Glutamatergic neuron (in vitro differentiated cells): ENCODE measurements around the gene EFHC2. TPM values are rescaled to one million over a fixed set of nuclear protein-coding genes. Genes with fewer than 3 reads are reported as not detected.

ENCODE experiments used
- DNase-seq: peaks from one replicate; pipeline ENCODE4 v3.0.0; 2022
- H3K27ac Mint-ChIP-seq: one replicate; pipeline ENCODE4 v1.8.0; 2020; ENCODE audit warnings: mild to moderate bottlenecking, mixed read lengths, inconsistent platforms; ENCODE audit not compliant: unreplicated experiment
- H3K27me3 Mint-ChIP-seq: one replicate; pipeline ENCODE4 v1.8.0; 2020; ENCODE audit warnings: mild to moderate bottlenecking, moderate library complexity, mixed read lengths, inconsistent platforms; ENCODE audit not compliant: unreplicated experiment
- H3K36me3 Mint-ChIP-seq: one replicate; pipeline ENCODE4 v1.8.0; 2020; ENCODE audit warnings: mild to moderate bottlenecking, mixed read lengths, inconsistent platforms; ENCODE audit not compliant: unreplicated experiment
- H3K4me1 Mint-ChIP-seq: one replicate; pipeline ENCODE4 v1.8.0; 2020; ENCODE audit warnings: mild to moderate bottlenecking, low read depth, mixed read lengths, inconsistent platforms; ENCODE audit not compliant: unreplicated experiment
- H3K4me3 Mint-ChIP-seq: one replicate; pipeline ENCODE4 v1.8.0; 2020; ENCODE audit warnings: mild to moderate bottlenecking, mixed read lengths, inconsistent platforms; ENCODE audit not compliant: unreplicated experiment
- H3K9me3 Mint-ChIP-seq: one replicate; pipeline ENCODE4 v1.8.0; 2020; ENCODE audit warnings: mild to moderate bottlenecking, moderate library complexity, mixed read lengths, inconsistent platforms; ENCODE audit not compliant: unreplicated experiment
- total RNA-seq: library from RNA; stranded (reverse); fragmentation: NEBNext Ultra II Directional; extraction: Animal tissue kit (Norgen Biotek cat#: 25700); gene quantifications from one replicate; pipeline ENCODE4 v1.2.1, GENCODE V29; 2021; ENCODE audit not compliant: unreplicated experiment
- TF ChIP-seq, protein P1 (sequence below): fragments of 200-600 bp; sonication (generic); IDR thresholded peaks from one replicate; pipeline ENCODE4 v1.5.0; 2021; ENCODE audit not compliant: partially characterized antibody, unreplicated experiment

EFHC2 gene
- total RNA-seq, 1 donor from 2014 or later, result not detected

DNA sequence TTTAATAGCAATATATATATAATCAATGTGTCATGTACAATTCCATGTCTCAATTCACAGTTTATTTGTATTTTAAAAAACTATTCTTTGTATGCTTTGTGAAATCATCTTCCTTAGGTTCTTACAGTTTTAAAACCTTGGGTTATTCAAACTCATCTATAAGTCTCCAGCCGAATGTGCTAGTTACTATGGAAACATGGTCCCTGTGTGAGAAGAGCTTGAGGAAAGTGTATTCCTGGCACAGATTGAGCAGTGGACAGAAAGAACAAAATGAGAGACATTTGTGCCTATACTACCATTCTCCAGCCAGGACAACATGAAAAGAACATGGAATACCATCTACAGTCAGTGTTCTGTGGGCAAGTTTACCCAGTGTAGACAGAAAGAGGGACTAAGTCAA, 103.4 kb downstream of the EFHC2 start:
- DNase-seq, result no peak
- no peaks in the 10 kb centered on the region for H3K36me3 Mint-ChIP-seq
- H3K27ac Mint-ChIP-seq, result no peak overlapping the region
- no peaks in the 10 kb centered on the region for H3K27me3 Mint-ChIP-seq
- TF ChIP-seq, protein P1, sequence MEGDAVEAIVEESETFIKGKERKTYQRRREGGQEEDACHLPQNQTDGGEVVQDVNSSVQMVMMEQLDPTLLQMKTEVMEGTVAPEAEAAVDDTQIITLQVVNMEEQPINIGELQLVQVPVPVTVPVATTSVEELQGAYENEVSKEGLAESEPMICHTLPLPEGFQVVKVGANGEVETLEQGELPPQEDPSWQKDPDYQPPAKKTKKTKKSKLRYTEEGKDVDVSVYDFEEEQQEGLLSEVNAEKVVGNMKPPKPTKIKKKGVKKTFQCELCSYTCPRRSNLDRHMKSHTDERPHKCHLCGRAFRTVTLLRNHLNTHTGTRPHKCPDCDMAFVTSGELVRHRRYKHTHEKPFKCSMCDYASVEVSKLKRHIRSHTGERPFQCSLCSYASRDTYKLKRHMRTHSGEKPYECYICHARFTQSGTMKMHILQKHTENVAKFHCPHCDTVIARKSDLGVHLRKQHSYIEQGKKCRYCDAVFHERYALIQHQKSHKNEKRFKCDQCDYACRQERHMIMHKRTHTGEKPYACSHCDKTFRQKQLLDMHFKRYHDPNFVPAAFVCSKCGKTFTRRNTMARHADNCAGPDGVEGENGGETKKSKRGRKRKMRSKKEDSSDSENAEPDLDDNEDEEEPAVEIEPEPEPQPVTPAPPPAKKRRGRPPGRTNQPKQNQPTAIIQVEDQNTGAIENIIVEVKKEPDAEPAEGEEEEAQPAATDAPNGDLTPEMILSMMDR, result no peak
- no peaks in the 10 kb centered on the region for H3K9me3 Mint-ChIP-seq
- H3K4me1 Mint-ChIP-seq, result no peaks in the 10 kb centered on the region
- no peak overlapping the region for H3K4me3 Mint-ChIP-seq

DNA sequence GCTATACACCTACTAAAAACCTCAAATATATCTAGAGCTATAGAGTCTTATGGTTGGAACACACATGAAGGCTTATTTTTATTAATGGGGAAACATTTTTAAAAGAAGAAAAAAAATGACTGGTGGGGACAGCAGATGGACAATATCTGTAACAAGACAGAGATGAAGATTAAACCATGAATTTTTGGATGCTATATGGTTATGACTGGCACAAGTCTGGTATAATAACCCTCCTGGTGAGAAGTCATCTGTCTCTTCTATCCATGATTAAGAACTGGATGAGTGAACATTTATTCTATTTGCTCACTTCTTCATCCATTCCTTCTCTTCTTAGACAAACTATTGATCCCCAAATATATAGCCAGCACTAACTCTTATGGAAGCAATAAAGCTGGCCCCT, 104.4 kb downstream of the EFHC2 start:
- no peak overlapping the region for H3K27ac Mint-ChIP-seq
- no peaks in the 10 kb centered on the region for H3K9me3 Mint-ChIP-seq
- H3K4me1 Mint-ChIP-seq, result no peaks in the 10 kb centered on the region
- H3K27me3 Mint-ChIP-seq, result no peaks in the 10 kb centered on the region
- TF ChIP-seq, protein P1, result no peak
- no peak overlapping the region for H3K4me3 Mint-ChIP-seq
- no peak for DNase-seq
- no peaks in the 10 kb centered on the region for H3K36me3 Mint-ChIP-seq

DNA sequence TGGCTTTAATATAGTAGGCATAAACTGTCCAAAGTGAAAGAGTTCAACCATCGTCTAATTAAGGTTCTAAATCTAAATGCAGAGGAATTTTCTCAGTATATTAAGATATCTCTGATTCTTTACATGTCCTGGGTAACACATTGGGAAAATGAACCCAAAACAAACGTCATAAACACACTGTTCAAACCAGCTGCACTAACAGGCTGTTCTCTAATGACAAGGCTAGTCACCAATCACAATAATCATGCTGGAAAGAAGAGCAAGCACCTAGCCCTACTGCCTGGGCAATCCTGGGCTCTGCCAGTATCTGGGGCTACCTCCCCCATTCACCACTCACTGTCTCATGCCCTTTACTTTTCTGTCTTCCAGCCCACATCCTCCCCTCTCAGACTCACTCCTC, 107.9 kb downstream of the EFHC2 start:
- no peak overlapping the region for H3K4me3 Mint-ChIP-seq
- TF ChIP-seq, protein P1, result no peak
- no peak overlapping the region for H3K27ac Mint-ChIP-seq
- H3K4me1 Mint-ChIP-seq, result no peaks in the 10 kb centered on the region
- H3K36me3 Mint-ChIP-seq, result no peaks in the 10 kb centered on the region
- no peaks in the 10 kb centered on the region for H3K9me3 Mint-ChIP-seq
- no peaks in the 10 kb centered on the region for H3K27me3 Mint-ChIP-seq
- no peak for DNase-seq

- no peaks in the 10 kb centered on the region for H3K36me3 Mint-ChIP-seq
- no peak for DNase-seq
- TF ChIP-seq, protein P1, result no peak
- H3K27me3 Mint-ChIP-seq, result no peaks in the 10 kb centered on the region
- no peaks in the 10 kb centered on the region for H3K9me3 Mint-ChIP-seq
- no peak overlapping the region for H3K27ac Mint-ChIP-seq
- no peaks in the 10 kb centered on the region for H3K4me1 Mint-ChIP-seq
- H3K4me3 Mint-ChIP-seq, result no peak overlapping the region
Measured at GRCh38 chrX:44234541-44234940, 108.9 kb downstream of the EFHC2 start.

DNA sequence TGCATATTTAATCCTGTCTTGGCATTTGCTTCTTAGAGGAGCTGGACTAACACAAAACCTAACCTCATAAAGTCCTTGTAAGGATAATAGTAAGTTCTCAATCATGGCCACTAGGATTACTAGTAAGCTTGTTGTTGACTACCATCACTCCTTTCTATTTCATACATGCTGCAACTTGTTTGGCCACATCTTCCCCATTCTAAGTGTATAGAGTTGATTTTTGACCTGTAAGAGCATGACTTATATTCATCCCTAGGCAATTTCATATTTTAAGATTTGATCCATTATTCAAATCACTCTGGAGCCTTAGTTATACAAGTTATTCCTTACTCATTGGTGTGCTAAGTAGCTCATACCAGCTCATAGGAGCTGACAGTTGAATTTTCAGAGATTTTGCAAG, 109.4 kb downstream of the EFHC2 start:
- no peaks in the 10 kb centered on the region for H3K4me1 Mint-ChIP-seq
- no peak overlapping the region for H3K4me3 Mint-ChIP-seq
- H3K9me3 Mint-ChIP-seq, result no peaks in the 10 kb centered on the region
- H3K27ac Mint-ChIP-seq, result no peak overlapping the region
- H3K36me3 Mint-ChIP-seq, result no peaks in the 10 kb centered on the region
- H3K27me3 Mint-ChIP-seq, result no peaks in the 10 kb centered on the region
- TF ChIP-seq, protein P1, result no peak
- DNase-seq, result no peak
